ENCODE measurements around the gene LPXN. TPM values are rescaled to one million over a fixed set of nuclear protein-coding genes. Genes with fewer than 3 reads are reported as not detected.

LPXN gene
- total RNA-seq, 3 donors from 2014 or later (not counting 1 experiment from before 2014, with no cell fraction given) = 81.0 to 123 (median 92.5) TPM

GRCh38 chr11:58526721-58527120 lies 48.9 kb downstream of the LPXN start:
- no peak for TF ChIP-seq CTCF (IDR thresholded peaks at IDR 0.05)
- Mint-ChIP-seq H3K9me3 (no peaks in the 10 kb centered on the region), H3K27ac (peak overlapping the region; percentile 85 to 92), H3K4me1 (peaks cover 22 to 36% of the 10 kb centered on the region in 2 donors), H3K36me3 (peaks cover 25% of the 10 kb centered on the region), H3K27me3 (ENCODE audit: low read depth in 2 of 2) (no peaks in the 10 kb centered on the region), H3K4me3 (no peak overlapping the region)
- Histone ChIP-seq H3K9me3 (ENCODE audit: control insufficient read depth, insufficient read depth, low read length) (no peaks in the 10 kb centered on the region), H3K27ac (ENCODE audit: low read length) (no peak overlapping the region), H3K4me1 (ENCODE audit: control insufficient read depth, insufficient read depth, low read length) (peaks cover 23% of the 10 kb centered on the region), H3K27me3 (ENCODE audit: control insufficient read depth, insufficient read depth, low read length) (no peaks in the 10 kb centered on the region), H3K4me3 (ENCODE audit: low read length) (no peak overlapping the region), H3K36me3 (ENCODE audit: control insufficient read depth, insufficient read depth, low read length) (peaks cover 38% of the 10 kb centered on the region)
- DNase-seq (no peak), ATAC-seq (no peak)
- intact Hi-C loops (cut with micrococcal nuclease) = no loop called here
- WGBS (ENCODE audit: insufficient coverage) = 47% methylated on average over 1 of the region's 3 CpGs

GRCh38 chr11:58525037-58525614 lies 50.5 kb downstream of the LPXN start:
- peaks cover 29% of the 10 kb centered on the region for H3K36me3 ChIP-seq (ENCODE audit: control insufficient read depth, insufficient read depth, low read length)
- peak in 1 of 2 donors; percentile 79 for DNase-seq
- peak overlapping the region; percentile 7 for H3K4me3 ChIP-seq (ENCODE audit: low read length)
- no peak for TF ChIP-seq CTCF (IDR thresholded peaks at IDR 0.05)
- intact Hi-C loops (cut with micrococcal nuclease) = loop anchor here (2.0 kb wide), 1 partner anchor 54 kb away; the partner anchor contains the start of gene ZFP91
- peak overlapping the region; percentile 77 for H3K4me3 Mint-ChIP-seq
- peak; percentile 82 to 90 (median 86) for ATAC-seq
- H3K36me3 Mint-ChIP-seq = peaks cover 18% of the 10 kb centered on the region
- no peaks in the 10 kb centered on the region for H3K27me3 ChIP-seq (ENCODE audit: control insufficient read depth, insufficient read depth, low read length)
- H3K4me1 ChIP-seq (ENCODE audit: control insufficient read depth, insufficient read depth, low read length) = peaks cover 16% of the 10 kb centered on the region
- H3K4me1 Mint-ChIP-seq = peaks cover 22 to 30% of the 10 kb centered on the region in 2 donors
- peak overlapping the region; percentile 81 for H3K27ac ChIP-seq (ENCODE audit: low read length)
- no peaks in the 10 kb centered on the region for H3K27me3 Mint-ChIP-seq (ENCODE audit: low read depth in 2 of 2)
- H3K9me3 Mint-ChIP-seq = no peaks in the 10 kb centered on the region
- H3K27ac Mint-ChIP-seq = peak overlapping the region; percentile 85 to 92
- 0% methylated on average over 4 of the region's 6 CpGs for WGBS (ENCODE audit: insufficient coverage)
- no peaks in the 10 kb centered on the region for H3K9me3 ChIP-seq (ENCODE audit: control insufficient read depth, insufficient read depth, low read length)

- Histone ChIP-seq H3K36me3 (ENCODE audit: control insufficient read depth, insufficient read depth, low read length) (peaks cover 23% of the 10 kb centered on the region), H3K27me3 (ENCODE audit: control insufficient read depth, insufficient read depth, low read length) (no peaks in the 10 kb centered on the region), H3K9me3 (ENCODE audit: control insufficient read depth, insufficient read depth, low read length) (no peaks in the 10 kb centered on the region), H3K4me3 (ENCODE audit: low read length) (peak overlapping the region; percentile 7), H3K27ac (ENCODE audit: low read length) (peak overlapping the region; percentile 81), H3K4me1 (ENCODE audit: control insufficient read depth, insufficient read depth, low read length) (peaks cover 14% of the 10 kb centered on the region)
- Mint-ChIP-seq H3K36me3 (peaks cover 18% of the 10 kb centered on the region), H3K4me3 (peak overlapping the region; percentile 77), H3K27ac (peak overlapping the region; percentile 85 to 92), H3K9me3 (no peaks in the 10 kb centered on the region), H3K27me3 (ENCODE audit: low read depth in 2 of 2) (no peaks in the 10 kb centered on the region), H3K4me1 (peaks cover 22 to 30% of the 10 kb centered on the region in 2 donors)
- peak; percentile 90 for TF ChIP-seq CTCF (IDR thresholded peaks at IDR 0.05)
- DNase-seq (peak; percentile 22 to 87), ATAC-seq (peak; percentile 68 to 75 (median 70))
- 27% methylated on average over 6 of the region's 7 CpGs for WGBS (ENCODE audit: insufficient coverage)
- intact Hi-C loops (cut with micrococcal nuclease) = loop anchor here (1.0 to 2.0 kb wide), 2 partner anchors 54 to 724 kb away; partner anchors contain the start of gene ZFP91
Observed at GRCh38 chr11:58524232-58525036, 51.2 kb downstream of the LPXN start.

All from natural killer cell (primary cell).